ENCODE data around the gene SPSB2. TPM values are rescaled to one million over a fixed set of nuclear protein-coding genes. Genes with fewer than 3 reads are reported as not detected.

SPSB2 gene
- total RNA-seq, 1 donor from 2014 or later = 30.2 TPM

- ATAC-seq (no peak), DNase-seq (no peak)
- no peaks in the 10 kb centered on the region for H3K27me3 ChIP-seq
- H3K36me3 ChIP-seq = no peaks in the 10 kb centered on the region
- no peak overlapping the region for H3K27ac ChIP-seq
- intact Hi-C loops (cut with DNase I) = no loop called here
- H3K4me3 ChIP-seq = no peak overlapping the region
- no peaks in the 10 kb centered on the region for H3K9me3 ChIP-seq
- no peaks in the 10 kb centered on the region for H3K4me1 ChIP-seq
- no peak for TF ChIP-seq CTCF (IDR thresholded peaks at IDR 0.05)
Measured at GRCh38 chr12:6842075-6842474, 31.0 kb downstream of the SPSB2 start.

GRCh38 chr12:6840761-6841515 lies 32.2 kb downstream of the SPSB2 start, which contains the start of gene GNB3:
Gene GNB3 (plus strand): TSS chr12:6840925. CDS start chr12:6841288, 363 bp downstream.
- Histone ChIP-seq H3K9me3 (no peaks in the 10 kb centered on the region), H3K4me3 (no peak within 1 kb of the TSS), H3K27ac (no peak within 1 kb of the TSS), H3K36me3 (no peaks in the 10 kb centered on the region), H3K4me1 (no peaks in the 10 kb centered on the region), H3K27me3 (no peaks in the 10 kb centered on the region)
- intact Hi-C loops (cut with DNase I) = no loop called here
- no peak for TF ChIP-seq CTCF (IDR thresholded peaks at IDR 0.05)
- ATAC-seq (no peak), DNase-seq (no peak)

GRCh38 chr12:6840330-6840729 lies 32.8 kb downstream of the SPSB2 start:
- ATAC-seq = no peak
- DNase-seq = no peak
- H3K36me3 ChIP-seq = no peaks in the 10 kb centered on the region

DNA sequence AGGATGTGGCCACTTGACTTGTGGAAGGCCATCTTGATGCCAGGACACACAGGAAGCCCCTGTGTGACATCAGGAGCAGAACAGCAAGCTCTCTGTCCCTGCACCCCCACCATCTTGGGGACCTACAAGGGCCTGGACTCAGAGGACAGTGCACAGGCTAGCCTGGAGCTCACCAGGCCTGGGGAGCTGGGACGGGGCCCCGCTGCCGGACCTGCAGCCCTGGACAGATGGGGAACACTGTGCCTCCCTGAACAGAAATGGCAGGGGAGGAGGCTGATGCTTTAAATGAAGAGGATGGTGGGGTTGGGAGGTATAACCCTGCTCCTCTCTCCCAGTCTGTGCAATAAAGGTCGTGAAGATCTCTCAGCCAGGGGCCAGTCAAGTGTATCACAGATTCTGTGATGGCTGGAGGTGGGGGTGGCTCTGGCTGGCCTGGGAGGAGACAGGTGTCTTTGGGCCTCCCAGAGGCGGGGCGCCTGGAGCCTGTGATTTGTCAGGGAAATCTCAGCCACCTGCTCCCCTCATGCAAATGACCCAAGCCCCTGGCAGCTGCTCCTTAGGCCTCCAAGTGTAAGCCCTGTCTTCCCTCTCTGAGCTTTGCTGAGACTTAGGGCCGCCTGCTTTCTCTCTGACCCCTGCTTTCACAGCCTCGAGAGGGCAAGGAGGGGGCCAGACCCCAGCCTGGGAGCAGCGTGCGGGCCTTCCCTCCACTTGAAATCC lies 33.5 kb downstream of the SPSB2 start:
- Histone ChIP-seq H3K27me3 (no peaks in the 10 kb centered on the region), H3K4me1 (no peaks in the 10 kb centered on the region), H3K36me3 (no peaks in the 10 kb centered on the region), H3K27ac (no peak overlapping the region), H3K9me3 (no peaks in the 10 kb centered on the region), H3K4me3 (no peak overlapping the region)
- no peak for TF ChIP-seq CTCF (IDR thresholded peaks at IDR 0.05)
- intact Hi-C loops (cut with DNase I) = no loop called here
- DNase-seq = no peak
- no peak for ATAC-seq

More at GRCh38 chr12:6840330-6840729, 32.8 kb downstream of the SPSB2 start:
- no peak overlapping the region for H3K4me3 ChIP-seq
- no peaks in the 10 kb centered on the region for H3K4me1 ChIP-seq
- no peak for TF ChIP-seq CTCF (IDR thresholded peaks at IDR 0.05)
- no peaks in the 10 kb centered on the region for H3K9me3 ChIP-seq
- no peaks in the 10 kb centered on the region for H3K27me3 ChIP-seq
- intact Hi-C loops (cut with DNase I) = no loop called here
- no peak overlapping the region for H3K27ac ChIP-seq

DNA sequence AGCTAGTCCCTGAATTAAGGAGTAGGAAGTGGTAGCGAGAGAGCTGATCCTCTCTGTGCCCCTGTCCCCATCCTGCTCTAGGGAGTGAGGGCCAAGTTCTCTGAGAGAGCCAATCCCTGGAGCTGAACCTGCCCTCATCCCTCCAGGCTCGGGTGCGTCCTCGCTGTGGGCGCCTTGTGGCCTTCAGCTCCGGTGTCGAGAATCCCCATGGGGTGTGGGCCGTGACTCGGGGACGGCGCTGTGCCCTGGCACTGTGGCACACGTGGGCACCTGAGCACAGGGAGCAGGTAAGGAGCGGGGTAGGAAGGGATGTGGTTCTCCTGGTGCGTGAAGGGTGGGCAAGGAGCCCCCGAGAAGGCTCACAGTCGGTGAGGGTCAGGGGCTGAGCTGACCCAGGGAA lies 34.2 kb downstream of the SPSB2 start:
- Histone ChIP-seq H3K36me3 (no peaks in the 10 kb centered on the region), H3K9me3 (no peaks in the 10 kb centered on the region), H3K27ac (no peak overlapping the region), H3K4me3 (no peak overlapping the region), H3K27me3 (no peaks in the 10 kb centered on the region), H3K4me1 (no peaks in the 10 kb centered on the region)
- no peak for TF ChIP-seq CTCF (IDR thresholded peaks at IDR 0.05)
- DNase-seq (no peak), ATAC-seq (no peak)
- intact Hi-C loops (cut with DNase I) = no loop called here
